Measurements from ENCODE around the gene LANCL3.
"Not testable (repeated sequence)": the region's sequence is repeated elsewhere in the genome, so short reads cannot be mapped to it uniquely, and the experiment has no call there.

LANCL3 gene

DNA sequence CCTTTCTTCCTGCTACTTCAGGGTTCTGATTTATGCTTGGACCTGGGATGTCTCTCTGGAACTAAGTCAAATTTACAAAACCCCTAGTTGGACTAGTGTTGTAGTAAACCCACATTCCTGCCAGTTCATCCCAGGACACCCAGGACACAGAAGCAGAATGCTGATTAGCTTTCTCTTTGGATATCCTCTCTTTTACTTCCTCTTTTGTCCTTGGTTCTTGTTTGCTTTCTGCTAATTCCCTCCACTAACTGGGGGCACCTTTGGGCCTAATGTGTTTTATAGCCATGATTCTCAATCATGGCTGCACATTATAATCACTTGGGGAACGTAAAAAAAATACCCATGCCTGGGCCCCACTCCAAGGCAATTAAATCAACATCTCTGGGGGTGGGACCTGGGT, 42.5 kb downstream of the LANCL3 start:
- no peak for DNase-seq

DNA sequence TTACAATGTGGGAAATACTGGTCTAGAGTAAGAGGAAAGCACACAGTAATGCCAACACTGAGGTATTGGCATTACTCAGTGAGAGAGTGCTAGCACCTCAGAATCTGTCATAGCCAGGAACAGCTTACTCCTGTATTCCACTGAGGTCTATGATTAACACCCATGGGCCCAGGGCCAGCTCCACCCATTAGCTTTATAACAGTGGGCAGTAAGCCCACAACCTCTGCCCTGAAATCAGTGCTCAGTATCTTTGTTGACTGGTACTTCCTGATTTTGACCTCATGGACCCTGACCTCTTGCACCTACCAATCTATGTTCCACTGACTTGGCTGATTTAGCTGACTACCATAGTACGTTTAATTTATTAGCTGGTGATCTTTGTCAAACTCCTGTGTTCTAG, 56.1 kb downstream of the LANCL3 start:
- no peak for DNase-seq

DNA sequence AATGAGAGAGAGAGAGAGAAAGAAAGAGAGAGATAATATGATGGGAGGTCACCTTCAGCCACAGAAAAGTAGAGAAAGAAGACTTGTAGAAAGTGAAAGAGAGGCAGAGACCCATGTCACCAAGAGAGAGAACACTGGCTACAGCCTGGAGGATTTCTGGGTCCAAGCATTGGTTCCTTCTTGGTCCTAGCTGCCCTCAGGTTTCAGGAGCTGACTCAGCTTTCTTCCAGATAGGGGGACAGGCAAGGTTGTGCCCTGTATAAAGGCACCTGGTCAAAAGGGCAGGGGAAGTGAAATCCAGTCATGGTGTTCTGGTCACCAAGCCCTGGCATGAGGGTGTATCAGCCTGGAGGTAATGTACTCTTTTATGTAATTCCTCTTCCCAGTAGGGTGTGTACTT, 66.6 kb downstream of the LANCL3 start:
- DNase-seq, result no peak

DNA sequence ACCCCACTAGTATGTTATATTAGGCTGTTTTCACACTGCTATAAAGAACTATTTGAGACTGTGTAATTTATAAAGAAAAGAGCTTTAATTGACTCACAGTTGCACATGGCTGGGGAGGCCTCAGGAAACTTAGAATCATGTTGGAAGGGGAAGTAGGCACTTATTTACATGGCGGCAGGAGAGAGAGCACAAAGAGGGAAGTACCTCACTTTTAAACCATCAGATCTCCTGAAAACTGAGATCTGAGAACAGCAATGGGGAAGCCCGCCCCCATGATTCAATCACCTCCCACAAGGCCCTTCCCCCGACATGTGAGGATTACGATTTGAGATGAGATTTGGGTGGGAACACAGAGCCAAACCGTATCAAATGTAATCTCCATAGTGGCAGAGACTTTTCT, 68.7 kb downstream of the LANCL3 start:
- no peak for DNase-seq

DNA sequence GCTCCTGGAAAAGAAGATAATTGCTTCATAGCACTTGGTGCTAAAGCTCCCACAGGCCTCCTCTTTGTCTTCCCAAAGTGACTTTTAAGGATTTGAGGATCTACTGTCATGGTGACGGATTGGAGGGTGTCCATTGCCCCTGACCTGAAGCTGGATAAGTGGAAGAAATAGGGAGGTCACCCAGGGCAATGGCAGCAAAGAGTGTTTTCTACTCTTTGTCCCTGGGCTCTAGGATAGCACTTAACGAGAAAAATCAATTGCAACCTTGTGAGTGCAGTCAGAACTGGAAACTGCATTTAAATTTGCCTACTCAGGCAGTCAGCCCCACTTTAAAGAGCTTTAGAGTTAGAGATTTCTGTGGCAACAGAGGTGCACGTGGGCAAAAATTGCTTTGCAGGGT, 70.4 kb downstream of the LANCL3 start:
- no peak for DNase-seq

DNA sequence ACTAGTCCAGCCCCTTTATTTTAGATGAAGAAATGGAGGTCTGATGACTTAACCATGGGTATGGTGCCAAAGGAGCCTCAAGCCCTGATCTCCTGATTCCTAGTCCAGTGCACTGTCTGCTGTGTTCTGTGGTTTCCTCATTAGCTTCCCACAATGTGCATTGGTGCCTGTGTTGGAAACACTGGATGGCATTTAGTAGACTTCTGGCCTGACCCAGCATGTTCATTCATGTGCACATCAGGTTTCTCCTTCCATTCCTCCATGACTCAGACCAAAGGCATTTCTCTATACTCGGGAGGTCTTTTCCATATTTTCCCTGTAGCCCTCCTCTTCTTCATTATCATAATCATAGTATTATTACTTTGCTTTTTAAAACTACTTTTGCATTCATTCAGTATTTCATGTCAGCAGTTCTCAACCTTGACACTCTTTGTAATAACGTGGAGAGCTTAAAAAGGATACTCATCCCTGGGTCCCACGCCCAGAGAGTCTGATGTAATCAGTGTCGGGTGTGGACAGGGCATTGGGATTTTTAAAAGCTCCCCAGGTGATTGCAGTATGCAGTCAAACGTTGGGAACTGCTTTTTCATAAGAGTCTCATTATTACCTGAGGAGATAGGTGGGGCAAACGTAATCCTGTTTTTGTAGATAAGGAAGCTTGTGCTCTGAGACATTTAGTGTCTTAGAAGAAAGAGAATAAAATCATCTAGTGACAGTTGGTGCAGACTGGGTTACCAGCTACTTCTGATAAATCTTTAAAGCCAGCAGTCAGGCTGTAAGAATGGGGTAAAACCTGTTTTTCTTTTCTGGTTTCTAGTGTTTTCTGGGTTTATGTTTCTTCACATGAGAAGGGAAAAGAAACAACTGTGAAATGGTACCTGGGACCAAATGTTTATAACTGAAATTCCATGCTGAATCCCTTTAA, 73.2 kb downstream of the LANCL3 start:
- no peak for DNase-seq

DNA sequence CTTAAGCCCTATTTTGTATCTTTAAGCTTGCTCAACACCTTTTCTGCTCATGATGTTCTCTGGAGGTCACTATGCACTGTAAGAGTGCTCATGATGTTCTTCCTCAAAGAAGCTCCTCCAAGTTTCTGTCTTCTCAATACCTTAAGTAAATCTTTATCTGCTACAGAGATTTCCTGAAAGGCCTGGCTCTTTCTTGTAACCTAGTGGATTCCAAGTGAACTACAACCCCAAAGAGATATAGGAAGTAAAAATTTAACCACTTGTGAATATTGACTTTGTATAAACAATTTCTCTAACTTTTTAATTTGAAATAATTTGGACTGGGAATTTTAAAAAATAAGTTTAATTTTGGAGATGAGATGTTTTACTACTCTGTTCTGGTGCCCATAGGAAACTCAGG, 74.8 kb downstream of the LANCL3 start:
- no peak for DNase-seq

DNA sequence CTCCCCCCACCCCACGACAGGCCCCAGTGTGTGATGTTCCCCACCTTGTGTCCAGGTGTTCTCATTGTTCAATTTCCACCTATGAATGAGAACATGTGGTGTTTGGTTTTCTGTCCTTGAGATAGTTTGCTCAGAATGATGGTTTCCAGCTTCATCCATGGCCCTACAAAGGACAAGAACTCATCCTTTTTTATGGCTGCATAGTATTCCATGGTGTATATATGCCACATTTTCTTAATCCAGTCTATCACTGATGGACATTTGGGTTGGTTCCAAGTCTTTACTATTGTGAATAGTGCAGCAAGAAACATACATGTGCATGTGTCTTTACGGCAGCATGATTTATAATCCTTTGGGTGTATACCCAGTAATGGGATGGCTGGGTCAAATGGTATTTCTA, 79.4 kb downstream of the LANCL3 start:
- not testable (repeated sequence) for DNase-seq

DNA sequence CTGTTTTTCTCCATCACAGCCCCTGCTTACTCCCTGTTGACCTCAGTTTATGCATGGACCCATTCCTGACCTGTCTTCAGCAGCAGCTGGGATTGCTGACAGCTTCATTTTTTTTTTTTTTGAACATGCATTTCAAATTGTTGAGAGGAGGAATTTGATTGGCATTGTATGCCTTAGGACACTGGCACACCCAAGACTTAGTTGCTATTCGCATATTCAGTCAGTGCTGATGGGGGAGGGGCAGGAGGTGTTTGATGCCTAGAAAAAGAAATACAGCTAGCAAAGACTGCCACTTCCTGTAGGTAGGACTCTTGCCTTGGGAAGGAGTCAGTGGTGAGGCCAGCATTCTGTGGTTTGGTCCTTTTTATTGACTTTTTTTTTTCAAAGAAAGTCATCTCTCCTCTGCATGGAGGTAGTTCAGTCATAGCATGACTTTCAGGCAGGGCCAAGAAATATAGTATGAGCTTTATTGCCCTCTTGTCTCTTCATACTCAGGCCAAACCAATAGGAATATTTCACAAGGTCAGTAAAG, 80.5 kb downstream of the LANCL3 start:
- no peak for DNase-seq

DNA sequence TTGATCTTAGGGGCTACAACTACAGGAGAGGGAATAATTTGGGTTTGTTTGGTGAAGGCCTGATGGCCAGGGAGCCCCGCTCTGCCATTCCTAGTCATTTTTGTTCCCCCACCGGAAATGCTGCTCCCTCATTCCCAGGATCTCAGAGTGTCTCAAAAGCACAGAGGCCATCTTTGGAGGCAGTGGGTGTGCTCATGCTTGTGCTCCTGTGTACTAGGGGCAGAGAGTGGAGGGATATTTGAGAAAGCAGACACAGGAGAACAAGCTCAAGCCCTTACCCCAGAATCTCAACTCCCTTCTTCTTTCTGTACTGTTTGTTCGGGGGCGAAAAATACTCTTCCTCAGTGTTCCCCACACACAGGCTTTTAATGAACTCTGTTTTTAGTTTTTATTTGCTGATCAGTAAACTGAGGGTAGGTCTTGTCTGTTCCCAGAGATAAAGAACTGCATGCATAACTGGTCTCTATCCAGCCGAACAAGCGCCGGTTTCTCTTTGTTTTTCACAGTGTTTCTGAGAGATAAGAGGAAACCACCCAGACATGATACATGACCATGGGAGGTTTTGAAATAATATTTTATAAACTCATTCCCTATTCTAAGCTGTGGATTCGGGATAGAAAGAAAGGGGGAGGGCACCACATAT, 81.2 kb downstream of the LANCL3 start:
- DNase-seq, result no peak

DNA sequence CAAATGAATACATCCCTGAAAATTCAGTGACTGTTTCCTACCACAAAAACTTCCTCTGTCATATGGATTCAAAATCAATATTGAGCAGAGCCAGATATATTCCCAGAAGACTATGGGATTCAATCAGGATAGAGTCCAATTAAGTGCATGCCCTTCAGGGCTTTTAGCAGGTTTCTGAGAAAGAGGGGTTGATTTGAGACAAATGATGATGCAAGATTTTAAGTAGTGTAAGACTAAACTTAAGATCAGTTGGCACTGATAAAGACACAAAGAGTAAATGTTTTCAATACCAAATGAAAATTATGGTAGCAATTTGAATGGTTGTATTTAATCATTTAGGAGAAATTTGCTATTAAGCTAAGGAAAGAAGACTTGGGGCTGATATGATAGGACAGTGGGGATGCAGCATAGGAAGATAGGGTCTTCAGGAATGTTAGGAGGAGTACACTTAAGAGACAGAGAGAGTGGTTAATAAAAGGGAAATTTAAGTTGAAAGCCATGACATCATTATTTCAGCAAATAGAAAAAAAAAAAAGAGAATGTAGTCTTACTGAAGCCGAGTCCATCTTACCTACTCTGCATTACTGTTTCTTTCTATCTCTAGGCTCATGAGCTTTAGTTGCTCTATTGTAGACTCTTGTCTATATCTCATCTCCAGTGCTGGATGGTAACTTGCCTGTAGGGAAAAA, 82.1 kb downstream of the LANCL3 start:
- DNase-seq, result no peak

DNA sequence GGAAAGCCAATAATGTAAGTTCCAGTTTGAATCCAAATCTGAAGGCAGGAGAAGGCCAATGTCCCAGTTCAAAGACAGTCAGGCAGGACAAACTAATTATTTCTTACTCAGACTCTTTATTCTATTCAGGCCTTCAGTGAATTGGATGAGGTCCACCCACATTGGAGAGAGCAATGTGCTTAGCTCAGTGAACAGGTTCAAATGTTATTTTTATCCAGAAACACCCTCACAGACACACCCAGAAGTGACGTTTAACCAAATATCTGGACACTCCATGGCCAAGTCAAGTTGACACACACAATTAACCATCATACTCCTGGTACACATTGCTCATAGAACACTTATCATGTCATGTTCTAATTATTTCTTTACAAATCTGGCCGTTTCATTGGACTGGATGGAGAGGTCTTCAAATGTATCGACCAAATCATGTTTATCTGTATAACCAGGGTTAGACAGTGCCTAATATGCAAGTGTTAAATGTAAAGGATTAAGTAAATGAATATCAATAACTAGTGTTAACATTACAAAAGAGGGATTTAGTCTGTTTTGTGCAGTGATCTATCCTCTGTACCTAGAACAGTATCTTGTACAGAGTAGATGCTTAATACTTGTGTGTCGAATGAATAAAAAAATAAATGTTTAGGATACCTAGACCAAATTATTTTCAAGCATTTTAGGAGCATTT, 87.0 kb downstream of the LANCL3 start:
- no peak for DNase-seq

DNA sequence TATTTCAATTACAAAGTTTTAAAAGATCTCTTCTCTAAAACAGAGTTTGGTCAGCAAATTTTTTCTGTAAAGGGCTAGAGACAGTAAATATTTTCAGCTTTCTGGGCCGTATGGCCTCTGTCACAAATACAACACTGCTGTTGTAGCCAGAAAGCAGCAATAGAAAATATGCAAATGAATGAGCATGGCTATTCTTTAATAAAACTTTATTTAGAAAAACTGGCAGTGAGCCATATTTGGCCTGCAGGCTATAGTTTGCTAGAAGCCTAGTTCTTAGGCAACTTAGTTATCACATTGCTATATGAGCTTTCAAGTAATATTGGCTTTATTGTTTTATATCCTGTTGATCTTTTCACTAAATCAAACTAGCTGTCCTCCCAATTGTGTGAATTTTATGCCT, 87.6 kb downstream of the LANCL3 start:
- DNase-seq, result no peak

DNA sequence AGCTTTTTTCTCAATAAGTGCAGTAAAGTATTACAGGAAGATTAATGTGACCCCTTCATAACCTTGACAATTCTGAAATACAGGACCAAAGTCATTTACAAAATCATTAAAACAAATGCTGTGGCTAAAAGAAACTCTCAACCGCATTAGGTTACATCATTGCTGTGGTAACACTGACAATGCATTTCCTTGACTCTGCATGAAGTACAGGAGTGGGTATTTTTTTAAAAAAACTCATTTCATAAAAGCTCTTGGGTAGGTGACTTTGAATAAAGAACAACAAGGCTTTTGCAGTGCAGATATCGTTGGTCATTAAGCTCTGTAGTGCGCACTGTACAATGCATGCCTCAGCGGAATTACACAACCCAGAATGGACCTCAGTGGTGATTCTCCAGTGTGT, 90.7 kb downstream of the LANCL3 start:
- DNase-seq, result peak in 1 of 56 donors; percentile 0

DNA sequence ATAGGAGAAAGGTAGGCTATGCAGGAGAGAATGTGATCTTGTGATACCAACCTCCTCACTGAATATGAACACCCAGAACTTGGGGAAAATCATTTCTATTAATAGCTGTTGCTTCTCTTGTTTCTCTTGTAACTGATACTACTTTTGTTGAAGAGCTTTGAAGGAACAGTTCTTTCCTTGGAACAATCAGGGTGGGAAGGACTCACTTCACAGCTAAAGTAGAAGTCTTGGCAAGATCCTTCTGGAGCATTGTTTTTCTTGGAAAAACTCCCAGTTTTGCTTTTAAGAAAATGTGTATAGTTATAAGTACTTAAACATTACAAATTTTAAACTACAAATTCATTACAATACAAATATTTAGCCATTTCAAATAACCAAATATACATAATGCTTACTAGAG, 95.1 kb downstream of the LANCL3 start:
- no peak for DNase-seq

DNA sequence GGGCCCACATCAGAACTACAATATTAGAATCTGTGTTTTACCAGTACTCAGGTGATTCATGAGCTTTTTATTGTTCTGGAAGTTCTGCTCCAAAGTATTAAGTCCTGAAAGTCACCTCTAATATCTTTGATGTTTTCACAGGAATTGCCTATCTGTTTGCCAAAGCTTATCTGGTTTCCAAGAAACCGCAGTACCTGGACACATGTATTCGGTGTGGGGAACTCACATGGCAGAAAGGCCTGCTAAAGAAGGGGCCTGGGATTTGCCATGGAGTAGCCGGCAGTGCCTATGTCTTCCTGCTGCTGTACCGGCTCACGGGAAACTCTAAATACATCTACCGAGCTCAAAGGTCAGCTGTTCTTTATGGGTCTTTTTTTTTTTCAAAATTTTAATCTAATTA, 95.7 kb downstream of the LANCL3 start:
- DNase-seq, result no peak

DNA sequence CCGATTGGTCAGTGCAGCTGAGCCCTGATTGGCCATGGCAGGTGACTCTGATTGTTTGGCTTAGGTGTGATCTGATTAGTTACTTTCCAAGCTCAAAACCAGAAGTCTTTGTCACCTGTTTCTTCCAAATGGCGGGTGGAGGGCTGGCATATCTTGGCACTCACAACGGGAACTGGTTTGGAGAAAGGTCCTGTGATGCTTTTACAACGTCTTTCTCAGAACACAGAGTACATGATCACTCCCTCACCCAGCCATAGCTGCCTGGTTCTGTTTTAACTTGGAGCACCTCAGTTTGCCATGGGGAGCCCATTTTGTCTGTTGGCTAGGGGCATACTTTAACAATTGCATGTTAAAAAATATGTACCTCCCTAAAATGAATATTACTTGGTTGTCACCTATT, 101.1 kb downstream of the LANCL3 start:
- no peak for DNase-seq

DNA sequence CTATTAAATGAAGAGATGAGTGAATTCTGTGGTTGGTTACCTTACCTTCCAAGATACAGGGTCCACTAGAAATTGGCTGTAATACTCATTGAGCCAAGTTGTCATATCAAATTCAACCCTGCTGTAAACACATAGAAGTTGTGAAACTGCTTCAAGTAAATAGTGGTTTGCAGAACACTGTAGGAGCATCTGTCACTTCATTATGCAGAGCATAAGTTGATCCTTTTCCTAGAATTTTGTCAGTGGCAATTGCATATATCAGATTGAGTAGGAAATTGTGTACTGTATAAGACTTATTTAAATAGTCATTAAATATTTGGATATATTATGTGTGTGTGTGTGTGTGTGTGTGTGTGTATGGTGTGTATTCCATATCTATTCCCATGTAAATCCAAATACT, 105.3 kb downstream of the LANCL3 start:
- no peak for DNase-seq

DNA sequence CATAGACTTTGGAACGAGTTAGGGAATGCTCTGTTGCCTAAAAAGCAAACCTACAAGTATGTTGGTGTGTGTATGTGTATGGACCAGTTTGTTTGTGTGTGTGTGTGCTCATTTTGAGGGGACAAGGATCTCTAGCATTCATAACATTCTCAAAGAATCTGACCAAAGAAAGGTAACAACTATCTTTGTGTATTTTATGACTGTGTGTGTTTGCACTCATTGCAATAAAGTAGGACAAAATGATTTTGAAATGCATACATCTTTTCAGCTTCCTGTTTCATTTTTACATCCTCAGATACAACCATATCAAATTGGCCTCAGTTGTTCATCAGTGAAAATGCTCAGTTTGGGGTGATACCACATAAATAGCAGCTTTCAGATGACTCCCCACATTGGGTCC, 105.8 kb downstream of the LANCL3 start:
- DNase-seq, result no peak

DNA sequence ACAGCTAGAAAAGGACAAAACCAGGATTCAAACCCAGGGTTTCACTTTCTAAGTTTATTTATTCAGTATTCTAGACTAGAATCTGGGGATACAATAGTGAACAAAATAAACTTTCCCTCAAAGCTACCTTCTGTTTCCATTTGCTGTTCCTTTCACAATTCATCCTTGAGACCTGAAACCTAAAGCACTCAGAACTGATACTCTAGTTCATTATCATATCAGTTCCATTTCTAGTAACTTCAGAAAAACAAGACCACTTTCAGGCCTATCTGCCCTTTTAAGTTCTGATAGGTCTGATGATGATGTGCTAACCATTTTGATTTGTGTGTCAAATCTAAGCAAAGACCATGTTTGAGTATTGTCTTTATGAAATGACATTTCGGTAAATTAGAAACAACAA, 106.3 kb downstream of the LANCL3 start:
- DNase-seq, result no peak

DNA sequence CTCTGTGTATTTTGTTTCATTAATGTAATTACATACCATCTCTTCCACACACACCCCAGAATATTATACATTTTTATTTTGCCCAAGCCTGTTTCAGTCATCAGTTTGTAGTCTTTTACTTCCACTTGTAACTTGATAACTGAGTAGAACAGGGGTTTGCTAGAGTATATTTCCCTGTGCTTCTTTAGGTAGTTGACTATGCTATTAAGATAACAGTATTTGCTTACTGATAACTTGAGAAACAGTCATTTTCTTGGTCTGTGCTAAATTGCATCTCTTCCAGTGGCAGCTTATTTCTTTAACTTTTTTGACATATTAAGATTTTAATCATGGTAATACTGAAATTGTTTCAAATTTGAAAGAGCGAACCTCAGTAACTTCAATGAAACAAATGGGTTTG, 107.1 kb downstream of the LANCL3 start:
- DNase-seq, result no peak

DNA sequence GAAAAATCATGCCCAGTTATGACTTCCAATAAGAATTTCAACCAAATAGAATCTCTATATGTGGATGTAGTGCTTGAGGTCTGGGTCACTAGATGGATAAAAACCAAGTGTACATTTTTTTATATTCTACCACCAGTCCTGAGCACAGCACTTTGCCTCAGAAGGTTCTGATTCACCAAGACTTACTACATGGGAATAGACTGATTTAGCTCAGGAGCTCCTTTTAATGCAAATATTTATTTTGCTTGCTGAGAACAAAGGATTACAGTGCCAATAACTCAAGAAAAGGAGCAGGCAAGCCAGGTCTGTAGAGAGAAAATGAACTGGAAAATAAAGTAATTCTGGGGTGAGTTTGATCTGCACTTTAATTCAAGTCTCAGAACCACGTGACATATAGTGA, 107.8 kb downstream of the LANCL3 start:
- no peak for DNase-seq
